NCI-H2107 treated with DMSO at 0.1 percent for 48 hours (cell line): ENCODE measurements around the gene DYNLT4.

Experiments used
- DNase-seq: peaks from one replicate; lab custom pipeline; 2025; ENCODE audit not compliant: unreplicated experiment; lab: John Stamatoyannopoulos, UW

The DYNLT4 gene

DNA sequence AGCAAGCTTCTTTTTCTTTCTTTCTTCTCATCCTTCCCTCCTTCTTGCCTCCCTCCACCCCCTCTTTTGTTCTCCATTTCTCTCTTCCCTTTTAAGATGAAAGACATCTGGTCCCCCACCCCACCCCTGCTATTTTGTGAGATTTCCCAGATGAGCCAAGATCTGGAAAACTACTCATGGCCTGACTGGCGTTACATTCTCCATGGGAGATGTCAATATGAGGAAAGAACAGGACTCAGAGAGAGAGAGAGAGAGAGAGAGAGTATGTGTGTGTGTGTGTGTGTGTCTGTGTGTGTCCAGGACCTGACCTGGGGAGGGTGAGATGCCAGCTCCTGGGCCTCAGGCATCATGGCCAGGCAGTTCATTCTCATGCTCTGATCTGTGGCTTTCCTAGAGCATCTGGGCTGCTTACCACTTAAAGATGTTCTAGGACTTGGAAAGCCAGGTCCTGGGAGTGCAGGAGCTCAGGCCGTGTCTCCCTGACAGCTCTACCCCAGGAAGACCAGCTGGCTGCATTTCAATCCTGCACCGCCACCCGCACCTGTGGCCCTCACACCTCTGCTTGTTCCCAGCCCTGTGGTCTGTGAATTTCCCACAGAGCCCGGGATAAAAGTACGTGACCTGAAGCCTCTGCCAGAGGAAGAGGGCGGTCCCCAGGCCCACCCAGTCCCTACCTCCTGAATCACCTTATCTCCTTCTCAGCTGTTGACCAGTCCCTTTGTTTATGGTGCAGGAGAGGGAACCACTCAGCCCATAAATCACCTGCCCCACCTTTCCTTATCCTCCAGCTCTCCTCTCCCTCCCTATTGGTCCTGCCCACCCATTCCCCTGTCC lies 16.0 kb downstream of the DYNLT4 start:
- no peak for DNase-seq

DNA sequence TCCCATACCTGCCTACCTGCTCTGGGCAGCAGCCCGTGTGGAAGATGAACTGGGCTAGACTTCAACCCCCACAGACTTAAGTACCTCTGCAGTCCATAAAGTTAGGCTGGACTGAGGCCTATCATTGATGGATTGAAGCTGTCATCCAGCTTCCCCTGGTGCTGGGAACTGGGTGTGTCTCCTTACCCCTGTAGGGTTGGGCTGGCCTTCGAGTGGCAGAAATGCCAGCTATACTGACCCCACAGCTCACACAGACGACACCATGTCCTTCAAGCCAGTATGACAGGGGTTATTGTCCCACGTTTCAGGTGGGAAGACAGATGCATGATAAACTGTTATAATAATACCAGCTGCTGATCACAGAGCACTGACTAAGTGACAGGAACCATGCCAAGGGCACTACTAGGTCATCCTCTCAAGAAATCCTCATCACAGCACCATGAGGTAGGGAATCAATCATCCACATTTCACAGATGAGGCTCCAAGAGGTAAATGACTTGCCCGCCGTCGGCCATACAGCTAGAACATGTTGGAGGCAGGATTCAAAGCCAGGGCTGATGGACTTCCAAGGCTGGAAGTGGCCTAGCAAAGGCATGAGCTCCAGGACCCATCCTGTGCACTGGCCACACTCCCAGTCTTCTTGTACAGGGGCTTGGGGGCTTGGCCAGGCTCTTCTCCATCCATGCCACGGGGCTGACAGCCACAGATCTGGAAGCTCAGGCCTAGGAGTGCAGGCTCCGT lies 18.9 kb downstream of the DYNLT4 start, which contains the start of gene BEST4:
BEST4 (minus strand) TSS at position 51 of the 741 bp plus-strand sequence. CDS start 465 bp downstream, outside the sequence.
- no peak for DNase-seq

- no peak for DNase-seq
Measured at GRCh38 chr1:44787506-44787905, 19.6 kb downstream of the DYNLT4 start.

DNA sequence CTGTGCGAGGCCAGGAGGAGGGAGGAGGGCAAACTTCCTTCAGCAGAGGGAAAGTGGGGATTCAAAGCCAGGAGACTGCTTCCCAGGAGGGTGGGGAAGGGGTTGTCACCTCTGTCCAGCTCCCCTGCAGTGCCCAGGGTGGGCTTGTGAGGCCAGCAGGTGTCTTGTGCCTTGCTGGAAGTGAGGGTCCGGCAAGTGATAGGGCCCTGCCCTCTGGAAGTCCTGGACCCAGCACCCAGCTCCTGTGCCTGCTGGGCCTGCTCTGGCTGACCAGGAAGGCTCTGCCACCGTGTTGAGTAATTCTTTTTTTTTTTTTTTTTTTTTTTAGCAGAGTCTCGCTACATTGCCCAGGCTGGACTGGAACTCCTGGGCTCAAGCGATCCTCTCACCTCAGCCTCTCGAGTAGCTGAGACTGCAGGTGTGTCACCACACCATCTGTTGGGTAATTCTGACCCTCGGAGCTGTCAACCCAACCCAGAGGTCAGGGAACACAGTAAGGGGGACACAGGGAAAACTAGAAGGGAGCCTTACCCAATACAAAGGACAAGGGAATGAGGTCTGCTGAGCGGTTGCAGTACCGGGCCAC lies 20.2 kb downstream of the DYNLT4 start:
- DNase-seq, result no peak

GRCh38 chr1:44786138-44786840 lies 20.9 kb downstream of the DYNLT4 start:
- no peak for DNase-seq

GRCh38 chr1:44785501-44786137 lies 21.5 kb downstream of the DYNLT4 start:
- DNase-seq, result no peak

DNA sequence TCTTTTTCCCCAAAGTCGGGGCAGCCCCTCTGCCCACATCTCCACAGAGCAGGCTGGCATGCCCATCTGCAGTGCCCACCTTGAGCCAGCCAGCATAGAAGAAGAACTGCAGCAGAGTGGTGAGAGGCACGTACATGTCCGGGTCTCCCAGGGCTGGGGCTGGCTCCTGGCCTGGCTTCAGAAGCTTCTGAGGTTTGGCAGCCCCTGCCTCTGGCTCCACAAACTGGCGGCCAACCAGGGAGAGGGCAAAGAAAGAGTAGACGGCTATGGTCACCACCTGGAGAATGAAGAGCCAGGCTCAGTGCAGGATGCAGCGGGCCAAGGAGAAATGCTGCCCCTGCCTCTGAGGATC lies 22.1 kb downstream of the DYNLT4 start:
- no peak for DNase-seq

GRCh38 chr1:44784094-44785028 lies 22.8 kb downstream of the DYNLT4 start:
- no peak for DNase-seq

DNA sequence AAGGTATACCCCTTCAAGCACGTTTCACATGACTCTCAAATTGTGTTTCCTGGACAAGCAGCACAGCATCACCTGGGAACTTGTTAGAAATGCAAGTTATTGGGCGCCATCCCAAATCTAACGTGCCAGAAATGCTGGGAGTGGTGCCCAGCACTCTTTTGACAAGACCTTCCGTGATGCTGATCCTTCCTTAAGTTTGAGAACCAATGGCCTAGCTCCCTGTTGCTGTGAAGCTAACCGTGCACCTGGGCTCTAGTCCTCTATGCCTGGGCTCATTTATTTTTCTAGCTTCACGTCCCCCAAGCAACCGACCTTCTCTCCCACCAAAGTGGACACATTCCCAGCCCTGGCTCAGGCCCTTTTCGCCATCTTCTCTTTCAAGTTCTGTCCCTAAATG lies 23.5 kb downstream of the DYNLT4 start:
- DNase-seq, result no peak

- no peak for DNase-seq
Measured at GRCh38 chr1:44780583-44781121, 26.5 kb downstream of the DYNLT4 start.

- no peak for DNase-seq
Measured at GRCh38 chr1:44778705-44779576, 28.2 kb downstream of the DYNLT4 start.

- no peak for DNase-seq
Measured at GRCh38 chr1:44777969-44778635, 29.0 kb downstream of the DYNLT4 start.

DNA sequence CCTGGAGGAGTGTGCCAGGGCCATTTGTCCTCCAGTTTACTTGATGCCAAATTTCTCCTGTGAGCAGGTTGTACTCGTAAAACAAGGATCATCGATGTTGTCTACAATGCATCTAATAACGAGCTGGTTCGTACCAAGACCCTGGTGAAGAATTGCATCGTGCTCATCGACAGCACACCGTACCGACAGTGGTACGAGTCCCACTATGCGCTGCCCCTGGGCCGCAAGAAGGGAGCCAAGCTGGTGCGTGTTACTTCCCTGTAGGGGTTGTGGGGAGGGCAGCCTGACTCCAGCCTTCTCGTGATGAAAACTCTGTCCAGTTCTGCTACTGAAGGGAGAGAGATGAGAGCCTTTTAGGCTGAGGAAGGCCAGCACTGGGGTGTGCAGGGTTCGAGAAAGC lies 29.6 kb downstream of the DYNLT4 start:
- DNase-seq, result no peak

- no peak for DNase-seq
Measured at GRCh38 chr1:44776730-44777068, 30.5 kb downstream of the DYNLT4 start.

DNA sequence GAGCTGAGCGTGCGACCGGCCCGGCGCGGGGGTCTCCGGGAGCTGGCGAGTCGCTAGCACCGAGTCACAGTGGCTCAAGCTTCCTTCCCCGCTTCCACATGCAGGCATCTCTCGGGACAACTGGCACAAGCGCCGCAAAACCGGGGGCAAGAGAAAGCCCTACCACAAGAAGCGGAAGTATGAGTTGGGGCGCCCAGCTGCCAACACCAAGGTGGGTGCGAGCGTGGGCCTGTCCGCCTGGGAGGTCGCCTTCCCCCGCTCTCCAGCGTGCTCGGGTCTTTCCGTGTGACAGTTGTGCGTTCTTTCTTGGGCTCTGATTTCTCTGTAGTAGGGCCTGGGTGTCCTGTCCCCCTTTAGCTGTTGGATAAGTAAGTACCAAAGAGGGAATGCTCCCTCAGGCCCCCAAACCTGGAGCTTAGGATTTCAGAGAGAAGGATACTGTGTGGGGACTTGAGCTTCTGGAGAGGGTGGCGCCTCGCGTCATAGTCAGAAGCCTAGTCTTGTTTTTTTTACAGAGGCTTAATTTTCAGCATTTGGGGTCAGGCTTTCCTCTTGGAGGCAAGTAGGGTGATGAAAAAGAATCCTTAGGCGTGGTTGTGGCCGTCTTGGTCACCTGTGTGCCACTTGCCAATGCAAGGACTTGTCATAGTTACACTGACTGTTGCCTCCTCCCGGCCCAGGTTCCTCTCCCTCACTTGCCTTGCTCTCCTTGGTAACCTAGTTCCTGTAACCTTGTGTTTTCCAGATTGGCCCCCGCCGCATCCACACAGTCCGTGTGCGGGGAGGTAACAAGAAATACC lies 31.0 kb downstream of the DYNLT4 start:
- DNase-seq, result no peak

DNA sequence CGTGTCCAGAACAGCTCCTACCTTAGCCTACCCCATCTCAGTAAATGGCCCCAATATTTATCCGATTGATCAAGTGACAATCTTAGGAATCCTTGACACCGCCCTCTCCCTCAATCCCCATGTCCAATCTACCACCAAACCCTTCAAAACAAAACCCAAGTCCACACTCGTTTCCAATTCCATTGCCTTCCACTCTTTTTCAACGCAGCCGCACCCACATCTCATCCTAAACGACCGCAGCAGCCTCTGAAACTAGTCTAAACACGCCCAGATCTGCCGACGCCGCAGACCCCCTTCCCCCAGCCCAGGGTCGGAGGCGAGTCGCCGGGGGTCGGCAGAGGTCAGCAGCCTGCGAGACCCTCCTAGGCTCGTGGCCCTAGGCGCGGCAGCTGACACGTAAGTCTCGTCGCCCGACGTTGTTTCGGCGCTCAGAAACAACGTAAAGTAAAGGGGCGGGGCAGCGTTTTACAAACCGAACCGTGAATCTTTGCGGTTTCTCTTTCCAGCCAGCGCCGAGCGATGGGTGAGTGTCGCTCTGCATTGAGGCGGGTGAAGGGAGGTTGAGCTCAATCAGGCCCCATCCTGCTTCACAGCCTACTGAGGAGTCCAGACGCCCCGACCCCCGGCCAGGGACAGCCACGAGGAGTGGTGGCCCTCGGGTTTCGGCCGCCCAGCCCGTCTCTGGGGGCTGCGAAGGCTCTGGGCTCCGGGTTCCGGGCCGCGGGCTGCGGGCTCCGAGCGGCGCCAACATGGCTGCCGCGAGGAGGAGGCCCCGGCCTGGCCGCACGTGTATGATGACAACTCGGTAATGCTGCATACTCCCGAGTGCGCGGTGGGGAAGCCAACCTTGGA lies 31.8 kb downstream of the DYNLT4 start, which contains the start of gene RPS8:
RPS8 (plus strand) TSS at position 463 of the 852 bp plus-strand sequence; CDS start at position 520, 57 bp downstream.
- peak; percentile 93 for DNase-seq
